HG03378 (cell line): Measurements from ENCODE around the gene UBASH3A.

Experiments used
- ATAC-seq: cut with Tn5 transposase; IDR thresholded peaks from one replicate; pipeline ENCODE4 v1.9.1; 2021; ENCODE audit warnings: mild to moderate bottlenecking, moderate library complexity; ENCODE audit not compliant: unreplicated experiment

UBASH3A gene

GRCh38 chr21:42374864-42375499 lies 28.7 kb upstream of the UBASH3A start:
- ATAC-seq = no peak

GRCh38 chr21:42375506-42375905 lies 28.2 kb upstream of the UBASH3A start:
- no peak for ATAC-seq

GRCh38 chr21:42375966-42376337 lies 27.8 kb upstream of the UBASH3A start:
- no peak for ATAC-seq

- no peak for ATAC-seq
These were observed 27.2 kb upstream of the UBASH3A start for GRCh38 chr21:42376338-42376982.

- no peak for ATAC-seq
These were observed 26.3 kb upstream of the UBASH3A start for GRCh38 chr21:42377211-42377950.

- no peak for ATAC-seq
These were observed 25.8 kb upstream of the UBASH3A start for GRCh38 chr21:42377951-42378340.

GRCh38 chr21:42378418-42378817 lies 25.3 kb upstream of the UBASH3A start:
- no peak for ATAC-seq

GRCh38 chr21:42379426-42380215 lies 24.1 kb upstream of the UBASH3A start:
- no peak for ATAC-seq

GRCh38 chr21:42381347-42381984 lies 22.2 kb upstream of the UBASH3A start:
- no peak for ATAC-seq

- ATAC-seq = no peak
These were observed 20.8 kb upstream of the UBASH3A start for GRCh38 chr21:42382915-42383314.

- no peak for ATAC-seq
These were observed 20.4 kb upstream of the UBASH3A start for GRCh38 chr21:42383331-42383730.

GRCh38 chr21:42384156-42384945 lies 19.4 kb upstream of the UBASH3A start:
- no peak for ATAC-seq

GRCh38 chr21:42384989-42385388 lies 18.7 kb upstream of the UBASH3A start:
- ATAC-seq = no peak

GRCh38 chr21:42385619-42386018 lies 18.1 kb upstream of the UBASH3A start:
- no peak for ATAC-seq

- no peak for ATAC-seq
These were observed 17.6 kb upstream of the UBASH3A start for GRCh38 chr21:42386034-42386591.

GRCh38 chr21:42387164-42387563 lies 16.5 kb upstream of the UBASH3A start:
- ATAC-seq = no peak

- ATAC-seq = no peak
These were observed 15.8 kb upstream of the UBASH3A start for GRCh38 chr21:42387843-42388340.

GRCh38 chr21:42388740-42389448 lies 14.8 kb upstream of the UBASH3A start:
- no peak for ATAC-seq

GRCh38 chr21:42389449-42389835 lies 14.3 kb upstream of the UBASH3A start:
- no peak for ATAC-seq
